ENCODE data around the gene SFRP4.

Gene SFRP4

DNA sequence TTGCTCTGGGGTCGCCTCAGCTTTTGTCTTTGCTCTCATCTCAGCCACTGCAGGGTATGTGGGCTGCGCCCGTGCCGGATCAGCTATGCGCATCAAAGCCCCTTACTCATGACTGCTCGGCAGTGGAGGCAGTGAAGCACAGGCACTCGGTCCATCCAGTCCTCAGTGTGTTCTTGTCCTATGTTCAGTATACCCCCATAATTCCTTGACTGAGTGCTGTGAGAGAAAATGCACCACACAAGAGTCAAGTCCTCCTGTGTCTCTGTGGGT is 31.3 kb upstream of the SFRP4 start:
- no peak overlapping the region for H3K27ac ChIP-seq
- TF ChIP-seq ZFX (IDR thresholded peaks at IDR 0.05; ENCODE audit: borderline replicate concordance): no peak
- TF ChIP-seq, protein P1, sequence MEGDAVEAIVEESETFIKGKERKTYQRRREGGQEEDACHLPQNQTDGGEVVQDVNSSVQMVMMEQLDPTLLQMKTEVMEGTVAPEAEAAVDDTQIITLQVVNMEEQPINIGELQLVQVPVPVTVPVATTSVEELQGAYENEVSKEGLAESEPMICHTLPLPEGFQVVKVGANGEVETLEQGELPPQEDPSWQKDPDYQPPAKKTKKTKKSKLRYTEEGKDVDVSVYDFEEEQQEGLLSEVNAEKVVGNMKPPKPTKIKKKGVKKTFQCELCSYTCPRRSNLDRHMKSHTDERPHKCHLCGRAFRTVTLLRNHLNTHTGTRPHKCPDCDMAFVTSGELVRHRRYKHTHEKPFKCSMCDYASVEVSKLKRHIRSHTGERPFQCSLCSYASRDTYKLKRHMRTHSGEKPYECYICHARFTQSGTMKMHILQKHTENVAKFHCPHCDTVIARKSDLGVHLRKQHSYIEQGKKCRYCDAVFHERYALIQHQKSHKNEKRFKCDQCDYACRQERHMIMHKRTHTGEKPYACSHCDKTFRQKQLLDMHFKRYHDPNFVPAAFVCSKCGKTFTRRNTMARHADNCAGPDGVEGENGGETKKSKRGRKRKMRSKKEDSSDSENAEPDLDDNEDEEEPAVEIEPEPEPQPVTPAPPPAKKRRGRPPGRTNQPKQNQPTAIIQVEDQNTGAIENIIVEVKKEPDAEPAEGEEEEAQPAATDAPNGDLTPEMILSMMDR (IDR thresholded peaks at IDR 0.05): no peak

DNA sequence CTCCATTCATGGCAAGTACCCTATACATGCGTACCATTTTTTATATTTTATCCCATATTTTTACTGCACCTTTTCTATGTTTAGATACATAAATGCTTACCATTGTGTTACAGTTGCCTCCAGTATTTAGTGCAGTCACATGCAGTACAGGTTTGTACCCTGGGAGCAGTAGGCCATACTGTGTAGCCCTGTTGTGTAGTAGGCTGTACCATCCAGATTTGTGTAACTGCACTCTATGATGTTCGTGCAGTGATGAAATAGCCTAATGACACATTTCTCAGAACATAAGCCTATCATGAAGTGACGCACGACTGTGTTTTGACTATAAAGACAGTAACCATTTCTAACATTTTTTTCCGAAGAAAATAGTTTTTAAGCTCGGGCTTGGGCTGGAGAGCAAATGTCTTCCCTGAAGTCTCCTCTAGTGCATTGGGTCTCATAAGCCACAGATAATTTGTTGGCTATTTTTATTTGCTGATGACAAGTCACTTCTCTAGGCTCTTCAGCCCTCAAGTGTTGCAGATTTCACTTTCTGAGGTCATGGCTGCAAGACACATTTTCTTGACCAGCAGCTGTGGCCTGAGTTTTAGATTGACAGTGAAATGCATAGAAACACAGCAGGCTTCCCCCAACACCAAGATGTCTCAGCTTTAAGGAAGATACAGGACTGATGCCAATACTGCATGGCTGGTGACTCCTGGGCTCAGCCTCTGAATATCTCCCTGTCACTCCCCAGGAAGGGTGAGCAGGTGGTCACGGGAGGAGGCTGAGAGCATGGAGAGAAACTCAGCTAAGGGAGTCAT is 30.7 kb upstream of the SFRP4 start:
- H3K27ac ChIP-seq: no peak overlapping the region
- TF ChIP-seq, protein P1 (IDR thresholded peaks at IDR 0.05): no peak
- TF ChIP-seq ZFX (IDR thresholded peaks at IDR 0.05; ENCODE audit: borderline replicate concordance): no peak

DNA sequence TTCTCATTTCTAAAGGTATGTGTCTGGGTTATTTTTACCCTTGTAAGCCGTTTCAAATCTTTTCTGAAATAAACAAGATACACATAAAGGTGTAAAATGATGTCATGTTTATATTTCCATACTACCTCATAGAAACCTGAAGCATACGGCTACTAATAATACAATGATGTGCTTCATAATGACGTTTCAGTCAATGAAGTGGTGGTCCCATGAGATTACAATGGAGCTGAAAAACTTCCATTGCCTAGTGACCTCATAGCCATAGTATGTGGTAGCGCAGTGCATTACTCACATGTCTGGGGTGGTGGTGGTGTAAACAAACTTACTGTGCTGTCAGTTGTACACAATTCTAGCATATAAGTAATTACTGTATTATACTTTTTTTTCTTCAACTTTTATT is 28.7 kb upstream of the SFRP4 start:
- H3K27ac ChIP-seq: no peak overlapping the region
- TF ChIP-seq, protein P1 (IDR thresholded peaks at IDR 0.05): no peak
- no peak for TF ChIP-seq ZFX (IDR thresholded peaks at IDR 0.05; ENCODE audit: borderline replicate concordance)

DNA sequence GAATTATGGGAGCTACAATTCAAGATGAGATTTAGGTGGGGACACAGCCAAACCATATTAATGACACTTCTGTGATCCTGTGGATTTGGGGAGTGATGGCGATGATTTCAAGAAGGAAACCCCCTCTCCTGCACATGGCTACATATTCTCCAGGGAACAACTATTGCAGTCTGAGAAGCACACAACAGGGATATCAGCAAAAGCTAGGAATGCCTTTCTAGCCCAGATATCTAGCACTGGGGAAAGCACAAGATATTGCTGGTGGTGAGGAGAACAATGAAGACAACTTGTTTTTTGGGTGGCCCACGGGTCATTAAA is 28.1 kb upstream of the SFRP4 start:
- H3K27ac ChIP-seq: no peak overlapping the region
- no peak for TF ChIP-seq ZFX (IDR thresholded peaks at IDR 0.05; ENCODE audit: borderline replicate concordance)
- TF ChIP-seq, protein P1 (IDR thresholded peaks at IDR 0.05): no peak

DNA sequence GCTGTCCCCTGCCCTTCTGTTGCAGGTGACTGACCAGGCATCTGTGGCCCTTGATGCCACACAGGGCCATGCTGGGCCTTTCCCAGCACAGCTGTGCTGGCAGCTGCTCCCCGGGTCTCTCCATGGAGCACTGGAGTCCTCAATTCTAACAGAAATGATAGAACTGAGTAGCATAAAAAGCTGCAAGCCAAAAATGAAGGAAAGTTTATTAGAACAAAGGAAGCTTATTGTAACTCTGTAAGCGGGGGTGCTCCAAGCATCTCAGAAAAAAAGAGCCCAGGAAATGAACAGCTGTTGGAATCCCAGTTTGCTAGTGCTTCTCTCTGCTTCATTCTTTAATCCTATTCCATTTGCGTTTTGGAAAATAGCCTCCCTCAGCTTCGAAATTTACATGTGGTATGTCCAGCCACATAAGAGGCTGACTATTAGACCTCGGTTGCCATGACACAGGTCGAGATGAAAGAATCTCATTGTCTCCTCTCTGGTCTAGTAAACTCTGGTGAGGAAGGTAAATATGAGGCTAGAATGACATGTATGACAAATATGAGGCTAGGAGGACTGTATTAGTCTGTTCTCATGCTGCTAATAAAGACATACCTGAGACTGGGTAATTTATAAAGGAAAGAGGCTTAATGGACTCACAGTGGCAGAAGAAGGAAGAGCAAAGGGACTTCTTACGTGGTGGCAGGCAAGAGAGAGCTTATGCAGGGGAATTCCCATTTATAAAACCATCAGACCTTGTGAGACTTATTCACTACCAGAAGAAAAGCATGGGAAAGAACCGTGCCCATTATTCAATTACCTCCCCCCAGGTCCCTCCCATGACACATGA is 27.5 kb upstream of the SFRP4 start:
- no peak overlapping the region for H3K27ac ChIP-seq

DNA sequence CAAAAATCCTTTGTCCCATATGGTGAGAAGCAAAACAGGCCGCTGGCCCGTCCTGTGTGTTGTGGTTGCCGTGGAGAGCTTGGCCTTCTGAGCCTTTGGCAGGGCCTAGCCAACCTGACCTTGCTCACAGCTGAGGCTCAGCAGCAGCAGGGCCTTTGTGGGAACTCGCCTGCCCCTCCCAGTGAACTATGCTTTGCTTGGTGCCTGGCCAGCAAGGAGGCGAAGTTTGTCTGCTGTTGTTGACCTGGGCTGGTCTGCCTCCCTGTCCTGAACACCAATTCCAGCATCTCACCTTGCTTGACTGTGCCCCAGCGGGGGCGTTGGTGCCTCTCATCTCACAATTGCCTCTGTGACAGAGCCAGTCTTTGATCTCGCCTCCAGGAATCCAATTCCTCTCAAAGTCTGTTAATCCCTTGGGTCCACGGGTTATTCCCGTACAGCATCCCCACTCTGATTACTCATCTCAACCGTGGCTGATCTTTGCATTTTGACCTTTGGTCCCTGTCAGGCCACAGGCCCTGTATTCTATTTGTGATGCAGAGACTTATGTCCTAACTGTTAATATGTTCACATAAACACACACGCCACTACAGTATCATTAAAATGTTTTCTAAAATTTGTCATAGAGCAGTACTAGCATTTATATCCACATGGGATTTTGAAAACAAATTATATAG is 26.5 kb upstream of the SFRP4 start:
- TF ChIP-seq, protein P1 (IDR thresholded peaks at IDR 0.05): no peak
- no peak for TF ChIP-seq ZFX (IDR thresholded peaks at IDR 0.05; ENCODE audit: borderline replicate concordance)
- no peak overlapping the region for H3K27ac ChIP-seq

More for the DNA sequence above, 27.5 kb upstream of the SFRP4 start:
- TF ChIP-seq, protein P1 (IDR thresholded peaks at IDR 0.05): no peak
- TF ChIP-seq ZFX (IDR thresholded peaks at IDR 0.05; ENCODE audit: borderline replicate concordance): no peak
